GM12891 (cell line): ENCODE results near the gene FAM174C.

Source experiments
- POLR2A ChIP-seq: IDR thresholded peaks from 2 replicates; pipeline ENCODE4 v1.6.1; 2011; ENCODE audit warnings: low read depth, low read length, control low read depth
- POLR2AphosphoS5 ChIP-seq: IDR thresholded peaks from 2 replicates; pipeline ENCODE4 v1.6.1; 2011; ENCODE audit warnings: low read depth, low read length, control low read depth
- POU2F2 ChIP-seq: IDR thresholded peaks from 2 replicates; pipeline ENCODE4 v1.6.1; 2011; ENCODE audit warnings: low read depth, mild to moderate bottlenecking, control low read depth, low read length, moderate library complexity
- SPI1 ChIP-seq: IDR thresholded peaks from 2 replicates; pipeline ENCODE4 v1.6.1; 2011; ENCODE audit warnings: low read depth, low read length, control low read depth
- TAF1 ChIP-seq: IDR thresholded peaks from 2 replicates; pipeline ENCODE4 v1.6.1; 2011; ENCODE audit warnings: low read depth, low read length, control low read depth

GRCh38 chr19:1261798-1262622 lies 13.3 kb upstream of the FAM174C start:
- TF ChIP-seq POLR2AphosphoS5: no peak
- no peak for TF ChIP-seq POLR2A
- TF ChIP-seq TAF1: no peak
- TF ChIP-seq SPI1: no peak
- TF ChIP-seq POU2F2: no peak
